Bladder microvascular endothelial cell (primary cell): Measurements from ENCODE around the gene CIDEC. TPM values are rescaled to one million over a fixed set of nuclear protein-coding genes. Genes with fewer than 3 reads are reported as not detected.

Experiments used
- total RNA-seq: library from RNA; depleted of rRNA; stranded (reverse); fragments of >200 nt; gene quantifications from 2 replicates; pipeline ENCODE4 v1.2.3, GENCODE V29; 2014

Gene CIDEC
- total RNA-seq = not detected in 2 replicates

GRCh38 chr3:9879830-9880549 is at the start of gene CIDEC:
CIDEC (minus strand) TSS chr3:9880253; CDS start chr3:9878486, 1,767 bp downstream.

DNA sequence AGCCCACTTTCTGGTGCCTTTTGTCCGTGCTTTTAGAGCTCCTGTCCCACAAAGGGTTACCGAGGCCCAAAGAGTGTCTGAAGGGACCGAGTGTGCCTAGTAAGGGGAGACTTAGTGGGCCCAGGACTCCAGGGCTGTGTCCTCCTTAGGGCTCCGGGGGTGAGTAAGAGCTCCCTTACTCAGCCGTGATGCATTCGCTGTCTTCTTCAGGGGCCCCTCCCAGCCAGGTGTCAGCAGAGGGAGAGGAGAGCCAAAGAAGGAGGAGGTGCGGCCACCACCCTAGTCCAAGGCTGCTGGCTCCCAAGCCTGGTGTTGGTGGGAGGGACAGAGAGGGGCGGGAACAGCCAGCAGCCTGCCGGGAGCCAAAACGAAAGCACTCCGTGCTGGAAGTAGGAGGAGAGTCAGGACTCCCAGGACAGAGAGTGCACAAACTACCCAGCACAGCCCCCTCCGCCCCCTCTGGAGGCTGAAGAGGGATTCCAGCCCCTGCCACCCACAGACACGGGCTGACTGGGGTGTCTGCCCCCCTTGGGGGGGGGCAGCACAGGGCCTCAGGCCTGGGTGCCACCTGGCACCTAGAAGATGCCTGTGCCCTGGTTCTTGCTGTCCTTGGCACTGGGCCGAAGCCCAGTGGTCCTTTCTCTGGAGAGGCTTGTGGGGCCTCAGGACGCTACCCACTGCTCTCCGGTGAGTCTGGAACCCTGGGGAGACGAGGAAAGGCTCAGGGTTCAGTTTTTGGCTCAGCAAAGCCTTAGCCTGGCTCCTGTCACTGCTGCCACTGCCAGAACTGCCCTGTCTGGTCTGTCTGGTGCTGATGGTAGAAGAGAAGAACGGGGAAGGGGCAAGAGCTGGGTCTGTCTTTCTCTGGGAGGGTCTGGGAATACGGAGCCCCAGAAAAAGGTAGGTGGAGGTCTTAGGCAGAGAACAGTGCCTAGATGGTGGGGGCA is 37.0 kb upstream of the CIDEC start, which contains the start of gene IL17RC:
Gene IL17RC (plus strand): TSS at position 365 of the 947 bp plus-strand sequence. CDS start 218 bp downstream, at position 583.

GRCh38 chr3:9902372-9903237 is 22.6 kb upstream of the CIDEC start, which contains the start of gene IL17RE:
IL17RE (plus strand) TSS chr3:9902848; CDS start chr3:9902933, 85 bp downstream.

GRCh38 chr3:9890249-9891071 is 10.4 kb upstream of the CIDEC start, which contains the start of gene JAGN1:
JAGN1 (plus strand) TSS chr3:9890610; CDS start chr3:9890723, 113 bp downstream.

DNA sequence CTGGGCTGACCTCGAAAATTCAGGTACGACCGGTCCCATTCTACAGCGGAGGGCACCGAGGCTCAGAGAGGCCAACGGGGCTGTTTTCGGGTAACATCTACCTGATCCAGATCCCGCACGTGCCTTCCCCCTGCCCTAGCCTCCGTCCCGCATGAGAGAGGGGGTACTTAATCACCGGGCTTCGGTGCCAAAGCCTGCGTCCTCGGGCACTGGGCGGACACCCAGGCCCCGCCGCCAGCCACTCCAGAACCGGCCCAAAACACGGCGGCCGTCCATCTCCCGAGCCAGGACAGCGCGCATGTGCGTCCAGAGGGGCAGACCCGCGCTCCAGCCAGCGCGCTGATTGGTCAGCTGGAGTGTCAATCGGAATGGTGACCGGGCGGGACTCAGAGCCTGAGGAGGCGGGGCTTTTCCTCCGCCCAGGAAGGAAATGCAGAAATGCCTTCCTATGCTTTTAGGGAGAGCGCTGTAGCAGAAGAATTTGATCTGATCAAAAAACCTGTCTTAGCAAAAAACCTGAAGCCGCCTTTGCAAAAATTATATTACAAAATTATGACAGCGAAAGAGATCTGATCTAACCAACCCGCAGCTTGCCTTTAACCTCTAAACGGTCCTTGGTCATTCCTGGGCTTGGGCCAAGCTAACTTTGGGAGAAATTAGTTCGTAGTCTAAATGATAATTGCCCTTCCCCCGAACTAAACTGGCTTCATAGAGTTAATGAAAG is 36.2 kb downstream of the CIDEC start, which contains the start of gene RPUSD3:
Gene RPUSD3 (minus strand): TSS at position 294 of the 724 bp plus-strand sequence. CDS start 18 bp downstream, at position 276.

Other genes with a start within 250 kb of the CIDEC start
- 45.7 and 66.6 TPM in 2 replicates for gene MTMR14, start 230.7 kb downstream of the CIDEC start, total RNA-seq
- gene CPNE9, start 176.4 kb downstream of the CIDEC start, total RNA-seq = not detected in 2 replicates
- 16.5 and 28.2 TPM in 2 replicates for gene BRPF1, start 148.5 kb downstream of the CIDEC start, total RNA-seq
- gene OGG1, start 130.3 kb downstream of the CIDEC start, total RNA-seq = 16.7 and 22.6 TPM in 2 replicates
- gene CAMK1, start 110.3 kb downstream of the CIDEC start, total RNA-seq = 32.8 and 33.2 TPM in 2 replicates
- gene TADA3, start 87.8 kb downstream of the CIDEC start, total RNA-seq = 28.5 and 43.7 TPM in 2 replicates
- gene ARPC4, start 87.2 kb downstream of the CIDEC start, total RNA-seq = 179 and 237 TPM in 2 replicates
- gene TTLL3, start 70.0 kb downstream of the CIDEC start, total RNA-seq = 7.1 and 19.3 TPM in 2 replicates
- gene RPUSD3, start 36.2 kb downstream of the CIDEC start, total RNA-seq = 16.7 and 20.1 TPM in 2 replicates
- 19.1 and 24.2 TPM in 2 replicates for gene JAGN1, start 10.4 kb upstream of the CIDEC start, total RNA-seq
- gene IL17RE, start 22.6 kb upstream of the CIDEC start, total RNA-seq = 0.19 and 0.49 TPM in 2 replicates
- gene IL17RC, start 36.8 kb upstream of the CIDEC start, total RNA-seq = 11.7 and 16.5 TPM in 2 replicates
- gene CRELD1, start 53.6 kb upstream of the CIDEC start, total RNA-seq = 18.6 and 72.6 TPM in 2 replicates
- 0.49 and 0.63 TPM in 2 replicates for gene PRRT3, start 72.2 kb upstream of the CIDEC start, total RNA-seq
- 46.3 and 63.1 TPM in 2 replicates for gene EMC3, start 106.6 kb upstream of the CIDEC start, total RNA-seq
- 18.9 and 19.7 TPM in 2 replicates for gene FANCD2, start 146.2 kb upstream of the CIDEC start, total RNA-seq
- gene FANCD2OS, start 228.0 kb upstream of the CIDEC start, total RNA-seq = not detected in 2 replicates
- 77.4 and 98.4 TPM in 2 replicates for gene BRK1, start 235.4 kb upstream of the CIDEC start, total RNA-seq